ENCODE data around the gene HNMT. TPM values are rescaled to one million over a fixed set of nuclear protein-coding genes. Genes with fewer than 3 reads are reported as not detected.

Gene HNMT
- total and polyA plus RNA-seq, 11 donors: 4.5 to 38.1 (median 10.2) TPM

- no peaks in the 10 kb centered on the region for H3K27me3 ChIP-seq
- WGBS, 4 donors: 51 to 60% (median 56%) methylated on average over 9 of the region's 9 CpGs
- peaks cover 0 to 5% (median 0%) of the 10 kb centered on the region in 12 donors for H3K9me3 ChIP-seq
- H3K4me1 ChIP-seq: peaks cover 0 to 54% (median 7%) of the 10 kb centered on the region in 12 donors
- DNase-seq: no peak
- ATAC-seq: peak in 2 of 4 donors; percentile 12 to 40
- H3K36me3 ChIP-seq: no peaks in the 10 kb centered on the region
- peak overlapping the region; percentile 66 to 94 (median 78) for H3K27ac ChIP-seq
- intact Hi-C loops (cut with DNase I): loop anchor here in 2 of 10 donors (5.0 to 10.0 kb wide), 2 partner anchors 539 to 541 kb away; partner anchors contain the start of gene SPOPL (in 2 of the 2)
- TF ChIP-seq, protein P1, sequence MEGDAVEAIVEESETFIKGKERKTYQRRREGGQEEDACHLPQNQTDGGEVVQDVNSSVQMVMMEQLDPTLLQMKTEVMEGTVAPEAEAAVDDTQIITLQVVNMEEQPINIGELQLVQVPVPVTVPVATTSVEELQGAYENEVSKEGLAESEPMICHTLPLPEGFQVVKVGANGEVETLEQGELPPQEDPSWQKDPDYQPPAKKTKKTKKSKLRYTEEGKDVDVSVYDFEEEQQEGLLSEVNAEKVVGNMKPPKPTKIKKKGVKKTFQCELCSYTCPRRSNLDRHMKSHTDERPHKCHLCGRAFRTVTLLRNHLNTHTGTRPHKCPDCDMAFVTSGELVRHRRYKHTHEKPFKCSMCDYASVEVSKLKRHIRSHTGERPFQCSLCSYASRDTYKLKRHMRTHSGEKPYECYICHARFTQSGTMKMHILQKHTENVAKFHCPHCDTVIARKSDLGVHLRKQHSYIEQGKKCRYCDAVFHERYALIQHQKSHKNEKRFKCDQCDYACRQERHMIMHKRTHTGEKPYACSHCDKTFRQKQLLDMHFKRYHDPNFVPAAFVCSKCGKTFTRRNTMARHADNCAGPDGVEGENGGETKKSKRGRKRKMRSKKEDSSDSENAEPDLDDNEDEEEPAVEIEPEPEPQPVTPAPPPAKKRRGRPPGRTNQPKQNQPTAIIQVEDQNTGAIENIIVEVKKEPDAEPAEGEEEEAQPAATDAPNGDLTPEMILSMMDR (IDR thresholded peaks at IDR 0.05): no peak
- no peak for TF ChIP-seq POLR2A (IDR thresholded peaks at IDR 0.05)
- peak overlapping the region in 9 of 12 donors; percentile 48 to 69 (median 61) for H3K4me3 ChIP-seq
Observed at GRCh38 chr2:137963535-137964065, 673 bp upstream of the HNMT start.

GRCh38 chr2:137964859-137965459, 686 bp downstream of the HNMT start:
- Histone ChIP-seq H3K4me1 (peaks cover 0 to 59% (median 15%) of the 10 kb centered on the region in 12 donors), H3K27me3 (no peaks in the 10 kb centered on the region), H3K4me3 (peak overlapping the region; percentile 16 to 69 (median 57)), H3K27ac (peak overlapping the region; percentile 51 to 94 (median 78)), H3K9me3 (peaks cover 0 to 5% (median 0%) of the 10 kb centered on the region in 12 donors), H3K36me3 (no peaks in the 10 kb centered on the region)
- ATAC-seq: no peak
- DNase-seq: no peak
- 56 to 58% (median 57%) methylated on average over 3 of the region's 3 CpGs for WGBS, 4 donors
- intact Hi-C loops (cut with DNase I): loop anchor here in 2 of 10 donors (5.0 to 10.0 kb wide), 2 partner anchors 537 to 540 kb away; partner anchors contain the start of gene SPOPL (in 2 of the 2)
- TF ChIP-seq, protein P1 (IDR thresholded peaks at IDR 0.05): no peak
- TF ChIP-seq POLR2A (IDR thresholded peaks at IDR 0.05): no peak

DNA sequence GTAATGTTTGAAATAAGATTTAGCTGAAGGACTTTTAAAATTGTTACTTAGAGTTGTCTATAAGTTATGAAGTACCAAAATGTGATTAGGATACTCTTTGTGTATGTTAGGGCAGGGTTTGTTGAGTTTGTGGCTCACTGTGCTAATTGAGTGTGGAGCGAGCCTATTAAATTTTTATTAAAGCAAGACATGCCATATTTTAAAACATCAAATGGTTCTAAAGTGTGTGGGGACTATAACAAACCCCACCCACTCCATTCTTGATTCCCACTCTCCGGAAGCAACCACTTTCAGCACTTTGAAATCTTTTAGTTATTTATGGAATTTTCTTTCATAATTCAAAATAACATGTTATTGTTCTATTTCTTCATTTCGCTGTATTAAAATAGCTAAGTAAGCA, 1.8 kb downstream of the HNMT start:
- H3K9me3 ChIP-seq: peaks cover 0 to 5% (median 0%) of the 10 kb centered on the region in 12 donors
- no peaks in the 10 kb centered on the region for H3K27me3 ChIP-seq
- peaks cover 0 to 55% (median 16%) of the 10 kb centered on the region in 12 donors for H3K4me1 ChIP-seq
- ATAC-seq (no peak), DNase-seq (no peak)
- H3K36me3 ChIP-seq: peaks cover 0 to 9% (median 0%) of the 10 kb centered on the region in 9 donors
- TF ChIP-seq, protein P1 (IDR thresholded peaks at IDR 0.05): no peak
- TF ChIP-seq POLR2A (IDR thresholded peaks at IDR 0.05): no peak
- H3K27ac ChIP-seq: peak overlapping the region in 8 of 12 donors; percentile 19 to 94 (median 78)
- WGBS, 4 donors: 68 to 78% (median 73%) methylated on average over 3 of the region's 3 CpGs
- H3K4me3 ChIP-seq: peak overlapping the region in 9 of 12 donors; percentile 48 to 69 (median 61)
- intact Hi-C loops (cut with DNase I): loop anchor here in 1 of 10 donors (10.0 kb wide), 1 partner anchor 539 kb away; the partner anchor contains the start of gene SPOPL

DNA sequence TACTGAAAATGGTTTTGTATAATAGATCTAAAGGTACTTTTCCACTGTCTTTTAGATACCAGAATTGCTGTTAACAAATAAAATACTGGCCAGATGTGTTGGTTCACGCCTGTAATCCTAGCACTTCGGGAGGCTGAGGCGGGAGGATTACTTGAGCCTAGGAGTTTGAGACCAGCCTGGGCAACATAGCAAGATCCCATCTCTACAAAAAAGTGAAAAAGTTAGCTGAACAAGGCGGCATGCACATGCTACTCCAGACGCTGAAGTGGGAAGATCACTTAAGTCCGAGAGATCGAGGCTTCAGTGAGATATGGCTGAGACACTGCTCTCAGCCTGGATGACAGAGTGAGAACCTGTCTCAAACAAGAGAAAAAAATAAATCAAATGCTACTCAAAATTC, 2.8 kb downstream of the HNMT start:
- WGBS, 4 donors: 93 to 96% (median 95%) methylated on average over 7 of the region's 7 CpGs
- TF ChIP-seq, protein P1 (IDR thresholded peaks at IDR 0.05): no peak
- TF ChIP-seq POLR2A (IDR thresholded peaks at IDR 0.05): no peak
- no peak for DNase-seq
- Histone ChIP-seq H3K36me3 (peaks cover 0 to 17% (median 0%) of the 10 kb centered on the region in 9 donors), H3K9me3 (no peaks in the 10 kb centered on the region), H3K27me3 (no peaks in the 10 kb centered on the region), H3K27ac (peak overlapping the region in 1 of 12 donors; percentile 94), H3K4me1 (peaks cover 0 to 55% (median 16%) of the 10 kb centered on the region in 12 donors), H3K4me3 (peak overlapping the region in 3 of 12 donors; percentile 3 to 65 (median 63))
- ATAC-seq: no peak
- intact Hi-C loops (cut with DNase I): loop anchor here in 1 of 10 donors (10.0 kb wide), 1 partner anchor 538 kb away; the partner anchor contains the start of gene SPOPL

All from heart left ventricle (tissue), 16 donors.